Nephron (organoid): ENCODE measurements around the gene ALDH18A1.
A peak's percentile ranks its signal among the peaks of the same experiment; 100 is the strongest.

Source experiments
- H3K27ac Mint-ChIP-seq, 3 experiments: 2 replicates each; pipeline ENCODE4 v1.8.0; 2020; ENCODE audit warnings: mixed read lengths in 3 of 3, mild to moderate bottlenecking in 2 of 3, moderate library complexity in 1 of 3
- H3K27me3 Mint-ChIP-seq: 2 replicates; pipeline ENCODE4 v1.8.0; 2021; ENCODE audit warnings: low read depth, mild to moderate bottlenecking, moderate library complexity, mixed read lengths
- H3K36me3 Mint-ChIP-seq: 2 replicates; pipeline ENCODE4 v1.8.0; 2020; ENCODE audit warnings: low read depth, mixed read lengths
- H3K4me1 Mint-ChIP-seq: 2 replicates; pipeline ENCODE4 v1.8.0; 2020; ENCODE audit warnings: mixed read lengths
- H3K4me3 Mint-ChIP-seq, 3 experiments: 2 replicates each; pipeline ENCODE4 v1.8.0; 2020; ENCODE audit warnings: mild to moderate bottlenecking in 3 of 3, mixed read lengths in 3 of 3, moderate library complexity in 2 of 3
- H3K9me3 Mint-ChIP-seq: 2 replicates; pipeline ENCODE4 v1.8.0; 2020; ENCODE audit warnings: mixed read lengths
- TF ChIP-seq, protein P1 (sequence below), 3 experiments: fragments of 200-600 bp; sonication (generic); IDR thresholded peaks; one replicate each; pipeline ENCODE4 v1.5.0; 2021; ENCODE audit warnings: antibody characterized with exemption in 3 of 3; ENCODE audit not compliant: unreplicated experiment in 3 of 3

ALDH18A1 gene

DNA sequence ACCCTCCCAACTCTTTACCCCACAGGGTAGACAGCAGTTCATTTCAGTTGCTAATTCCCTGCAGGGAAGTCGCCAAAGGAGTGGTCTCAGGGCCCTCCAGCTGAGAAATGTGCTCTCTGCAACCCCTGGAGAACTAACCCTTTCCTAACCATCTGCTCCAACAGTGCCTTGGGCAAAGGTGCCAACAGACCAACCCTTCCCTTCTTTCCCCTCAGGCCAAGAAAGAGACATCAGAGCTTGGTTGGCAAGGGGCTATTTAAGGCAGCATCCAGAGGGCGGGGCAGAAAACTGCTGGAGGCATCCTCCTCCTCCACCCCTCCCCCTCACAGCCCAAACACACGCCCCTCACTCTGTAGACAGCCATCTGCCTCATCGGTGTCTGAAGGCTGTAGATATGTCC lies 97.0 kb downstream of the ALDH18A1 start:
- Mint-ChIP-seq H3K27ac (peak overlapping the region in 2 of 3 experiments; percentile 55 to 88), H3K4me3 (peak overlapping the region; percentile 97 to 99 (median 98)), H3K4me1 (peaks cover 51% of the 10 kb centered on the region), H3K9me3 (no peaks in the 10 kb centered on the region), H3K36me3 (no peaks in the 10 kb centered on the region), H3K27me3 (peaks cover 16% of the 10 kb centered on the region)
- TF ChIP-seq, protein P1, sequence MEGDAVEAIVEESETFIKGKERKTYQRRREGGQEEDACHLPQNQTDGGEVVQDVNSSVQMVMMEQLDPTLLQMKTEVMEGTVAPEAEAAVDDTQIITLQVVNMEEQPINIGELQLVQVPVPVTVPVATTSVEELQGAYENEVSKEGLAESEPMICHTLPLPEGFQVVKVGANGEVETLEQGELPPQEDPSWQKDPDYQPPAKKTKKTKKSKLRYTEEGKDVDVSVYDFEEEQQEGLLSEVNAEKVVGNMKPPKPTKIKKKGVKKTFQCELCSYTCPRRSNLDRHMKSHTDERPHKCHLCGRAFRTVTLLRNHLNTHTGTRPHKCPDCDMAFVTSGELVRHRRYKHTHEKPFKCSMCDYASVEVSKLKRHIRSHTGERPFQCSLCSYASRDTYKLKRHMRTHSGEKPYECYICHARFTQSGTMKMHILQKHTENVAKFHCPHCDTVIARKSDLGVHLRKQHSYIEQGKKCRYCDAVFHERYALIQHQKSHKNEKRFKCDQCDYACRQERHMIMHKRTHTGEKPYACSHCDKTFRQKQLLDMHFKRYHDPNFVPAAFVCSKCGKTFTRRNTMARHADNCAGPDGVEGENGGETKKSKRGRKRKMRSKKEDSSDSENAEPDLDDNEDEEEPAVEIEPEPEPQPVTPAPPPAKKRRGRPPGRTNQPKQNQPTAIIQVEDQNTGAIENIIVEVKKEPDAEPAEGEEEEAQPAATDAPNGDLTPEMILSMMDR (IDR thresholded peaks at IDR 0.05; ENCODE audit: unreplicated experiment in 3 of 3), result no peak

- Mint-ChIP-seq H3K4me1 (peaks cover 51% of the 10 kb centered on the region), H3K9me3 (no peaks in the 10 kb centered on the region), H3K27ac (peak overlapping the region; percentile 55 to 77 (median 67)), H3K36me3 (no peaks in the 10 kb centered on the region), H3K27me3 (peaks cover 16% of the 10 kb centered on the region), H3K4me3 (peak overlapping the region; percentile 97 to 99 (median 98))
- TF ChIP-seq, protein P1 (IDR thresholded peaks at IDR 0.05; ENCODE audit: unreplicated experiment in 3 of 3), result no peak
These were observed 97.8 kb downstream of the ALDH18A1 start for GRCh38 chr10:95558593-95559320.

DNA sequence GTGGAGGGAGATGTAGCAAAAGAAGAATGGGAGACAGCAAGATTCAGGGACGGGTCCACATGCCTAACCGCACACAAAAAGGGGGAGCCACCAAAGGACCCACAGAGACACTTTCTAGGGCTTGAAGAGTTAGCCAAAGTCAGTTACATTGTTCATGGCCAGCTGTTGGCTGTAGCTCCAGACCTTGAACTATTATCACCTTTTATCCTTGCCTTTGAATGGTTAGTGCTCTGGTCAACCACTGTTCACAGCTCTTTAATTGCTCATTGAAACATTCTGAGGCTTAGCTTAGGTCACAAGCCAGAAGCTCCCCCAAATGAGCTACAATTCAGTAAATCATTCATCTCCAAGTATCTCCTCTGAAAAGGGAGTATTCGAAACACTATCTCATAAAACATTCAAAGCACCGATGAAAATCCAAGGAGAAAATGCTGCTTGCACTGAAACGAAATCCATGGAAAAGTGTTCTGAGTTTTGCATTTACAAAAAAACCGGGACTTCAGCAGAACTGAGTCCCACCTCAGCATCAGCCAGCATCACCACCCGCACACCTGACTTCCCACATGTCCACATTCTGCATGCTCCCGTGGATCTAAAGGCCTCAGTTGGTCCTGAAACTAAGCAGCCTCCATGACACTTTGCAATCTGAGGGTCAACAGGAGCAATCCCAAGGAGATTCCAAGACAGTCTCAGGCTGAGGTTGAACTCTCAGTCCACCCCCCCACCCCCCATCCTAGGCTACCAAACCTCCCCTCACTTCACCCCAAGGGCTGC lies 99.3 kb downstream of the ALDH18A1 start:
- H3K4me3 Mint-ChIP-seq, result peak overlapping the region; percentile 11 to 69 (median 59)
- H3K9me3 Mint-ChIP-seq, result peaks cover 7% of the 10 kb centered on the region
- peaks cover 19% of the 10 kb centered on the region for H3K27me3 Mint-ChIP-seq
- H3K36me3 Mint-ChIP-seq, result peaks cover 7% of the 10 kb centered on the region
- H3K27ac Mint-ChIP-seq, result peak overlapping the region; percentile 37 to 74 (median 42)
- peaks cover 42% of the 10 kb centered on the region for H3K4me1 Mint-ChIP-seq
- TF ChIP-seq, protein P1 (IDR thresholded peaks at IDR 0.05; ENCODE audit: unreplicated experiment in 3 of 3), result no peak
